Liver (tissue), 9 donors: Measurements from ENCODE around the gene PTPN2. TPM values are rescaled to one million over a fixed set of nuclear protein-coding genes. Genes with fewer than 3 reads are reported as not detected.

ENCODE experiments used
- DNase-seq: peaks from one replicate; pipeline ENCODE4 v3.0.0-alpha.2; 2017; ENCODE audit warnings: low spot score
- H3K27ac ChIP-seq, 2 donors: one replicate each; pipeline ENCODE4 v1.7.0; 2013; ENCODE audit warnings: inconsistent platforms in 2 of 2, low read length in 2 of 2, control low read depth in 1 of 2, low read depth in 1 of 2, mild to moderate bottlenecking in 1 of 2
- H3K27me3 ChIP-seq, 4 donors: one replicate each; pipeline versions ENCODE4 v1.6.1 to v1.7.0; 2013; ENCODE audit warnings: low read length in 3 of 4, inconsistent platforms in 1 of 4, mild to moderate bottlenecking in 1 of 4, moderate library complexity in 1 of 4; ENCODE audit not compliant: control insufficient read depth in 4 of 4, insufficient read depth in 4 of 4
- H3K36me3 ChIP-seq, 4 donors: one replicate each; pipeline versions ENCODE4 v1.6.1 to v1.7.0; 2013; ENCODE audit warnings: low read length in 3 of 4, mild to moderate bottlenecking in 3 of 4, low read depth in 1 of 4, moderate library complexity in 1 of 4; ENCODE audit not compliant: control insufficient read depth in 4 of 4, insufficient read depth in 3 of 4
- H3K4me1 ChIP-seq, 4 donors: one replicate each; pipeline versions ENCODE4 v1.6.1 to v1.7.0; 2013; ENCODE audit warnings: low read length in 3 of 4, mild to moderate bottlenecking in 3 of 4, moderate library complexity in 1 of 4; ENCODE audit not compliant: control insufficient read depth in 4 of 4, insufficient read depth in 4 of 4
- H3K4me3 ChIP-seq, 3 donors: one replicate each; pipeline versions ENCODE4 v1.6.1 to v1.7.0; 2013; ENCODE audit warnings: low read length in 3 of 3, control low read depth in 1 of 3, low read depth in 1 of 3, mild to moderate bottlenecking in 1 of 3
- H3K9ac ChIP-seq, 2 donors: one replicate each; pipeline ENCODE4 v1.7.0; 2013; ENCODE audit warnings: low read length in 2 of 2, mild to moderate bottlenecking in 2 of 2, moderate library complexity in 2 of 2, control low read depth in 1 of 2, low read depth in 1 of 2
- H3K9me3 ChIP-seq, 4 donors: one replicate each; pipeline versions ENCODE4 v1.6.1 to v1.7.0; 2013; ENCODE audit warnings: low read length in 3 of 4; ENCODE audit not compliant: control insufficient read depth in 4 of 4
- EGR1 ChIP-seq, 2 donors: IDR thresholded peaks; 2 replicates each; pipeline ENCODE4 v1.6.1; 2016 to 2018; ENCODE audit warnings: antibody characterized with exemption in 2 of 2, low read depth in 2 of 2
- FOXA1 ChIP-seq: IDR thresholded peaks from 2 replicates; pipeline ENCODE4 v1.6.1; 2016; ENCODE audit warnings: antibody characterized with exemption
- FOXA2 ChIP-seq: IDR thresholded peaks from 2 replicates; pipeline ENCODE4 v1.6.1; 2016; ENCODE audit warnings: antibody characterized with exemption
- GABPA ChIP-seq, 2 donors: IDR thresholded peaks in 1 of 2; conservative IDR thresholded peaks in 1 of 2; 2 replicates each; pipeline ENCODE4 v1.6.1; 2016; ENCODE audit warnings: antibody characterized with exemption in 2 of 2, mild to moderate bottlenecking in 1 of 2, moderate library complexity in 1 of 2
- HNF4A ChIP-seq, 2 donors: conservative IDR thresholded peaks; 2 replicates each; pipeline ENCODE4 v1.6.1; 2016; ENCODE audit warnings: antibody characterized with exemption in 2 of 2, mild to moderate bottlenecking in 2 of 2
- HNF4G ChIP-seq: IDR thresholded peaks from 2 replicates; pipeline ENCODE4 v1.6.1; 2016; ENCODE audit warnings: antibody characterized with exemption
- JUND ChIP-seq, 2 donors: IDR thresholded peaks; 2 replicates each; pipeline ENCODE4 v1.6.1; 2016; ENCODE audit warnings: antibody characterized with exemption in 2 of 2
- NR2F2 ChIP-seq: IDR thresholded peaks from 2 replicates; pipeline ENCODE4 v1.6.1; 2016; ENCODE audit warnings: antibody characterized with exemption
- RAD21 ChIP-seq, 2 donors: IDR thresholded peaks; 2 replicates each; pipeline ENCODE4 v1.6.1; 2016; ENCODE audit warnings: antibody characterized with exemption in 2 of 2, mild to moderate bottlenecking in 2 of 2
- SP1 ChIP-seq: IDR thresholded peaks from 2 replicates; pipeline ENCODE4 v1.6.1; 2018; ENCODE audit warnings: antibody characterized with exemption, mild to moderate bottlenecking
- TAF1 ChIP-seq: conservative IDR thresholded peaks from 2 replicates; pipeline ENCODE4 v1.6.1; 2016; ENCODE audit warnings: antibody characterized with exemption, mild to moderate bottlenecking
- YY1 ChIP-seq: IDR thresholded peaks from 2 replicates; pipeline ENCODE4 v1.6.1; 2016; ENCODE audit warnings: antibody characterized with exemption, mild to moderate bottlenecking
- WGBS: extraction: QIAGEN DNeasy Blood & Tissue Kit; methylation state at CpG from one replicate; pipeline ENCODE4 v1.1.7; 2013; 5-methylcytosine and 5-hydroxymethylcytosine counted together
- polyA plus RNA-seq, 2 donors: library from polyadenylated mRNA; stranded (reverse) in 1 of 2; unstranded in 1 of 2; fragments of 200-250 nt in 1 of 2; fragments of >200 nt in 1 of 2; fragmentation: Nextera tagmentation in 1 of 2; extraction: Ambion mirVana in 1 of 2; gene quantifications; one replicate each; pipeline versions ENCODE4 v1.2.1 to v1.2.3, GENCODE V29; 2013 to 2015
- total RNA-seq, 2 donors: library from RNA; depleted of rRNA; stranded (reverse); fragments of >200 nt; gene quantifications; one replicate each; pipeline ENCODE4 v1.2.3, GENCODE V29; 2014
- TF ChIP-seq, protein P1 (sequence below): fragments of 150-350 bp; IDR thresholded peaks from 2 replicates; pipeline ENCODE4 v1.5.1; 2017; ENCODE audit warnings: improper control_type of control experiment, low read depth, low read length; ENCODE audit not compliant: missing input control
- TF ChIP-seq, protein P2 (sequence below): IDR thresholded peaks from 2 replicates; pipeline ENCODE4 v1.6.1; 2016; ENCODE audit warnings: antibody characterized with exemption
- TF ChIP-seq, protein P3 (sequence below): IDR thresholded peaks from 2 replicates; pipeline ENCODE4 v1.6.1; 2016; ENCODE audit warnings: antibody characterized with exemption, mild to moderate bottlenecking
- TF ChIP-seq, protein P4 (sequence below): IDR thresholded peaks from 2 replicates; pipeline ENCODE4 v1.6.1; 2016; ENCODE audit warnings: antibody characterized with exemption
- TF ChIP-seq, protein P5 (sequence below): IDR thresholded peaks from 2 replicates; pipeline ENCODE4 v1.6.1; 2016; ENCODE audit warnings: antibody characterized with exemption
- donor health status: healthy.
- donor health status: healthy.
- donor health status: healthy.
- donor health status: healthy.
- donor health status: healthy.

PTPN2 gene
- total and polyA plus RNA-seq, 4 donors: 9.2 to 21.2 (median 14.9) TPM

DNA sequence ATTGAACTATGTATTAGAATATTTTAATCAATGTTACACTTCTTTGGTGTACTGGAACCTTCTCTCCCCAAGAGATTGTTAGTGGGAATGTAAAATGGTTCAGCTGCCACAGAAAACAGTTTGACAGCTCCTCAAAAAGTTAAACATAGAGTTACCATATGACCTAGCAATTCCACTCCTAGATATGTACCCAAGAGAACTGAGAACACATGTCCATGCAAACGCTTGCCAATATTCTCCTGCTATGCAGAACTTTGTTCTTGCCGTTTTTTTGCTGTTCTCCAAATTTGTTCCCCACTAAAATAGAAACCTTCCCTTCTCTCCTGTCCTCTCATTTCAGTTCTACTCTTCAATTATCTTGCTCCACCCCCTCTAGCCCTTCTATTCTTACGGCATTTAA is 87.6 kb downstream of the PTPN2 start:
- H3K27me3 ChIP-seq: no peaks in the 10 kb centered on the region
- no peaks in the 10 kb centered on the region for H3K4me1 ChIP-seq
- H3K36me3 ChIP-seq: peaks cover 8 to 34% (median 27%) of the 10 kb centered on the region in 4 donors
- H3K4me3 ChIP-seq: no peak overlapping the region
- TF ChIP-seq RAD21 (IDR thresholded peaks at IDR 0.05) (no peak), EGR1 (IDR thresholded peaks at IDR 0.05; ENCODE audit: low read depth in 2 of 2) (no peak), GABPA (IDR thresholded peaks at IDR 0.05 in 1 of 2, conservative IDR thresholded peaks at IDR 0.05 in 1 of 2) (no peak), FOXA1 (no peak), TAF1 (no peak), HNF4G (no peak)
- TF ChIP-seq, protein P1, sequence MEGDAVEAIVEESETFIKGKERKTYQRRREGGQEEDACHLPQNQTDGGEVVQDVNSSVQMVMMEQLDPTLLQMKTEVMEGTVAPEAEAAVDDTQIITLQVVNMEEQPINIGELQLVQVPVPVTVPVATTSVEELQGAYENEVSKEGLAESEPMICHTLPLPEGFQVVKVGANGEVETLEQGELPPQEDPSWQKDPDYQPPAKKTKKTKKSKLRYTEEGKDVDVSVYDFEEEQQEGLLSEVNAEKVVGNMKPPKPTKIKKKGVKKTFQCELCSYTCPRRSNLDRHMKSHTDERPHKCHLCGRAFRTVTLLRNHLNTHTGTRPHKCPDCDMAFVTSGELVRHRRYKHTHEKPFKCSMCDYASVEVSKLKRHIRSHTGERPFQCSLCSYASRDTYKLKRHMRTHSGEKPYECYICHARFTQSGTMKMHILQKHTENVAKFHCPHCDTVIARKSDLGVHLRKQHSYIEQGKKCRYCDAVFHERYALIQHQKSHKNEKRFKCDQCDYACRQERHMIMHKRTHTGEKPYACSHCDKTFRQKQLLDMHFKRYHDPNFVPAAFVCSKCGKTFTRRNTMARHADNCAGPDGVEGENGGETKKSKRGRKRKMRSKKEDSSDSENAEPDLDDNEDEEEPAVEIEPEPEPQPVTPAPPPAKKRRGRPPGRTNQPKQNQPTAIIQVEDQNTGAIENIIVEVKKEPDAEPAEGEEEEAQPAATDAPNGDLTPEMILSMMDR: no peak
- TF ChIP-seq, protein P2, sequence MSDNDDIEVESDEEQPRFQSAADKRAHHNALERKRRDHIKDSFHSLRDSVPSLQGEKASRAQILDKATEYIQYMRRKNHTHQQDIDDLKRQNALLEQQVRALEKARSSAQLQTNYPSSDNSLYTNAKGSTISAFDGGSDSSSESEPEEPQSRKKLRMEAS: no peak
- TF ChIP-seq, protein P3, sequence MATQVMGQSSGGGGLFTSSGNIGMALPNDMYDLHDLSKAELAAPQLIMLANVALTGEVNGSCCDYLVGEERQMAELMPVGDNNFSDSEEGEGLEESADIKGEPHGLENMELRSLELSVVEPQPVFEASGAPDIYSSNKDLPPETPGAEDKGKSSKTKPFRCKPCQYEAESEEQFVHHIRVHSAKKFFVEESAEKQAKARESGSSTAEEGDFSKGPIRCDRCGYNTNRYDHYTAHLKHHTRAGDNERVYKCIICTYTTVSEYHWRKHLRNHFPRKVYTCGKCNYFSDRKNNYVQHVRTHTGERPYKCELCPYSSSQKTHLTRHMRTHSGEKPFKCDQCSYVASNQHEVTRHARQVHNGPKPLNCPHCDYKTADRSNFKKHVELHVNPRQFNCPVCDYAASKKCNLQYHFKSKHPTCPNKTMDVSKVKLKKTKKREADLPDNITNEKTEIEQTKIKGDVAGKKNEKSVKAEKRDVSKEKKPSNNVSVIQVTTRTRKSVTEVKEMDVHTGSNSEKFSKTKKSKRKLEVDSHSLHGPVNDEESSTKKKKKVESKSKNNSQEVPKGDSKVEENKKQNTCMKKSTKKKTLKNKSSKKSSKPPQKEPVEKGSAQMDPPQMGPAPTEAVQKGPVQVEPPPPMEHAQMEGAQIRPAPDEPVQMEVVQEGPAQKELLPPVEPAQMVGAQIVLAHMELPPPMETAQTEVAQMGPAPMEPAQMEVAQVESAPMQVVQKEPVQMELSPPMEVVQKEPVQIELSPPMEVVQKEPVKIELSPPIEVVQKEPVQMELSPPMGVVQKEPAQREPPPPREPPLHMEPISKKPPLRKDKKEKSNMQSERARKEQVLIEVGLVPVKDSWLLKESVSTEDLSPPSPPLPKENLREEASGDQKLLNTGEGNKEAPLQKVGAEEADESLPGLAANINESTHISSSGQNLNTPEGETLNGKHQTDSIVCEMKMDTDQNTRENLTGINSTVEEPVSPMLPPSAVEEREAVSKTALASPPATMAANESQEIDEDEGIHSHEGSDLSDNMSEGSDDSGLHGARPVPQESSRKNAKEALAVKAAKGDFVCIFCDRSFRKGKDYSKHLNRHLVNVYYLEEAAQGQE: no peak
- TF ChIP-seq, protein P4, sequence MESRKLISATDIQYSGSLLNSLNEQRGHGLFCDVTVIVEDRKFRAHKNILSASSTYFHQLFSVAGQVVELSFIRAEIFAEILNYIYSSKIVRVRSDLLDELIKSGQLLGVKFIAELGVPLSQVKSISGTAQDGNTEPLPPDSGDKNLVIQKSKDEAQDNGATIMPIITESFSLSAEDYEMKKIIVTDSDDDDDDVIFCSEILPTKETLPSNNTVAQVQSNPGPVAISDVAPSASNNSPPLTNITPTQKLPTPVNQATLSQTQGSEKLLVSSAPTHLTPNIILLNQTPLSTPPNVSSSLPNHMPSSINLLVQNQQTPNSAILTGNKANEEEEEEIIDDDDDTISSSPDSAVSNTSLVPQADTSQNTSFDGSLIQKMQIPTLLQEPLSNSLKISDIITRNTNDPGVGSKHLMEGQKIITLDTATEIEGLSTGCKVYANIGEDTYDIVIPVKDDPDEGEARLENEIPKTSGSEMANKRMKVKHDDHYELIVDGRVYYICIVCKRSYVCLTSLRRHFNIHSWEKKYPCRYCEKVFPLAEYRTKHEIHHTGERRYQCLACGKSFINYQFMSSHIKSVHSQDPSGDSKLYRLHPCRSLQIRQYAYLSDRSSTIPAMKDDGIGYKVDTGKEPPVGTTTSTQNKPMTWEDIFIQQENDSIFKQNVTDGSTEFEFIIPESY: no peak
- WGBS: 89% methylated on average over 3 of the region's 3 CpGs
- H3K27ac ChIP-seq: no peak overlapping the region
- no peaks in the 10 kb centered on the region for H3K9me3 ChIP-seq
- no peak for DNase-seq
- no peak overlapping the region for H3K9ac ChIP-seq

DNA sequence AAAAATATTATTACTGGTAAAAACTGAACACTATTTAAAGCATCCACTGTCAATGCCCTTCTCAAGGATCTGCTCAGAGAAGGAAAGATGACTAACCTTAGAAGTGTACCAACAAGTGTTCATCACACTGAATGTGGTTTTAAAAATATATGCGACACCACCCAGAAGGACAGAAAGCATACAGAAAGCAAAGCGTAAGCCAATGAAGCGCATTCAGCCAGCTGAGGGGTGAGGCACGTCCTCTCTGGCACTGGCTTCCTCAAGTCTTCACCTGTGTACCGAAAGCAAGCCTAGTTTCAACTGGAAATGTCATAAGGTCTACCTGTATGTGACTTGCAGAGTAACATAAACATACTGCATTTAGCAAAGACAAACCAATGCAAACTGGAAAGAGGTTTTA is 92.4 kb downstream of the PTPN2 start:
- 98% methylated on average over 5 of the region's 5 CpGs for WGBS
- Histone ChIP-seq H3K9me3 (no peaks in the 10 kb centered on the region), H3K9ac (no peak overlapping the region), H3K4me3 (no peak overlapping the region), H3K4me1 (no peaks in the 10 kb centered on the region), H3K36me3 (peaks cover 5 to 14% (median 12%) of the 10 kb centered on the region in 4 donors), H3K27ac (no peak overlapping the region), H3K27me3 (no peaks in the 10 kb centered on the region)
- no peak for DNase-seq
- TF ChIP-seq RAD21 (IDR thresholded peaks at IDR 0.05): no peak
- TF ChIP-seq, protein P2: no peak
- TF ChIP-seq NR2F2: no peak
- TF ChIP-seq JUND (IDR thresholded peaks at IDR 0.05): no peak
- no peak for TF ChIP-seq FOXA2
- no peak for TF ChIP-seq SP1
- TF ChIP-seq, protein P5, sequence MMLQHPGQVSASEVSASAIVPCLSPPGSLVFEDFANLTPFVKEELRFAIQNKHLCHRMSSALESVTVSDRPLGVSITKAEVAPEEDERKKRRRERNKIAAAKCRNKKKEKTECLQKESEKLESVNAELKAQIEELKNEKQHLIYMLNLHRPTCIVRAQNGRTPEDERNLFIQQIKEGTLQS: no peak
- TF ChIP-seq GABPA (IDR thresholded peaks at IDR 0.05 in 1 of 2, conservative IDR thresholded peaks at IDR 0.05 in 1 of 2): no peak
- TF ChIP-seq, protein P4: no peak
- TF ChIP-seq YY1: no peak
- TF ChIP-seq TAF1: no peak
- no peak for TF ChIP-seq FOXA1
- TF ChIP-seq HNF4A (conservative IDR thresholded peaks at IDR 0.05): no peak
- TF ChIP-seq, protein P3: no peak
